ENCODE measurements around the gene GRK2. TPM values are rescaled to one million over a fixed set of nuclear protein-coding genes. Genes with fewer than 3 reads are reported as not detected.
"Not testable (repeated sequence)": the region's sequence is repeated elsewhere in the genome, so short reads cannot be mapped to it uniquely, and the experiment has no call there.

GRK2 gene
- polyA plus RNA-seq (2012; ENCODE audit: low read depth, missing spikeins): 101 TPM

- DNase-seq (ENCODE audit: insufficient read length, low spot score): no peak
- TF ChIP-seq POLR2AphosphoS5 (IDR thresholded peaks at IDR 0.05; ENCODE audit: low read depth, low read length) (no peak), PAX5 (IDR thresholded peaks at IDR 0.05; ENCODE audit: insufficient read depth, low read length, severe bottlenecking) (no peak), TAF1 (IDR thresholded peaks at IDR 0.05; ENCODE audit: low read depth, low read length) (no peak), POU2F2 (IDR thresholded peaks at IDR 0.05; ENCODE audit: low read depth, low read length) (no peak), POLR2A (IDR thresholded peaks at IDR 0.05; ENCODE audit: low read depth, low read length) (no peak), SPI1 (IDR thresholded peaks at IDR 0.05; ENCODE audit: low read depth, low read length) (no peak)
- FAIRE-seq: no peak
These were observed at the start of gene GRK2 for GRCh38 chr11:67266449-67267187. GRK2 (plus strand) TSS chr11:67266473; CDS start chr11:67266700, 227 bp downstream.

- DNase-seq (ENCODE audit: insufficient read length, low spot score) (no peak), FAIRE-seq (no peak)
- no peak for TF ChIP-seq SPI1 (IDR thresholded peaks at IDR 0.05; ENCODE audit: low read depth, low read length)
- no peak for TF ChIP-seq TAF1 (IDR thresholded peaks at IDR 0.05; ENCODE audit: low read depth, low read length)
- TF ChIP-seq POLR2AphosphoS5 (IDR thresholded peaks at IDR 0.05; ENCODE audit: low read depth, low read length): no peak
These were observed 38.5 kb upstream of the GRK2 start for GRCh38 chr11:67227726-67228125.

- DNase-seq (ENCODE audit: insufficient read length, low spot score) (no peak), FAIRE-seq (no peak)
These were observed 35.9 kb upstream of the GRK2 start for GRCh38 chr11:67230406-67230805.

GRCh38 chr11:67230886-67231285 lies 35.4 kb upstream of the GRK2 start:
- FAIRE-seq: no peak
- TF ChIP-seq POLR2A (IDR thresholded peaks at IDR 0.05; ENCODE audit: low read depth, low read length): no peak
- no peak for TF ChIP-seq SPI1 (IDR thresholded peaks at IDR 0.05; ENCODE audit: low read depth, low read length)
- TF ChIP-seq TAF1 (IDR thresholded peaks at IDR 0.05; ENCODE audit: low read depth, low read length): no peak
- TF ChIP-seq POLR2AphosphoS5 (IDR thresholded peaks at IDR 0.05; ENCODE audit: low read depth, low read length): no peak
- no peak for TF ChIP-seq PAX5 (IDR thresholded peaks at IDR 0.05; ENCODE audit: insufficient read depth, low read length, severe bottlenecking)
- TF ChIP-seq POU2F2 (IDR thresholded peaks at IDR 0.05; ENCODE audit: low read depth, low read length): no peak
- no peak for DNase-seq (ENCODE audit: insufficient read length, low spot score)

More at GRCh38 chr11:67230406-67230805, 35.9 kb upstream of the GRK2 start:
- no peak for TF ChIP-seq SPI1 (IDR thresholded peaks at IDR 0.05; ENCODE audit: low read depth, low read length)
- no peak for TF ChIP-seq POLR2A (IDR thresholded peaks at IDR 0.05; ENCODE audit: low read depth, low read length)
- no peak for TF ChIP-seq TAF1 (IDR thresholded peaks at IDR 0.05; ENCODE audit: low read depth, low read length)
- TF ChIP-seq POLR2AphosphoS5 (IDR thresholded peaks at IDR 0.05; ENCODE audit: low read depth, low read length): no peak
- TF ChIP-seq PAX5 (IDR thresholded peaks at IDR 0.05; ENCODE audit: insufficient read depth, low read length, severe bottlenecking): no peak
- no peak for TF ChIP-seq POU2F2 (IDR thresholded peaks at IDR 0.05; ENCODE audit: low read depth, low read length)

GRCh38 chr11:67233584-67234190 lies 32.6 kb upstream of the GRK2 start:
- no peak for FAIRE-seq

GRCh38 chr11:67234571-67234970 lies 31.7 kb upstream of the GRK2 start:
- not testable (repeated sequence) for DNase-seq (ENCODE audit: insufficient read length, low spot score); FAIRE-seq

More at GRCh38 chr11:67233584-67234190, 32.6 kb upstream of the GRK2 start:
- TF ChIP-seq POLR2AphosphoS5 (IDR thresholded peaks at IDR 0.05; ENCODE audit: low read depth, low read length): no peak
- TF ChIP-seq POLR2A (IDR thresholded peaks at IDR 0.05; ENCODE audit: low read depth, low read length): no peak
- no peak for TF ChIP-seq POU2F2 (IDR thresholded peaks at IDR 0.05; ENCODE audit: low read depth, low read length)
- TF ChIP-seq TAF1 (IDR thresholded peaks at IDR 0.05; ENCODE audit: low read depth, low read length): no peak
- no peak for TF ChIP-seq PAX5 (IDR thresholded peaks at IDR 0.05; ENCODE audit: insufficient read depth, low read length, severe bottlenecking)
- no peak for TF ChIP-seq SPI1 (IDR thresholded peaks at IDR 0.05; ENCODE audit: low read depth, low read length)
- DNase-seq (ENCODE audit: insufficient read length, low spot score): no peak

GRCh38 chr11:67237574-67237973 lies 28.7 kb upstream of the GRK2 start:
- FAIRE-seq: no peak
- DNase-seq (ENCODE audit: insufficient read length, low spot score): no peak
- no peak for TF ChIP-seq POLR2AphosphoS5 (IDR thresholded peaks at IDR 0.05; ENCODE audit: low read depth, low read length)
- TF ChIP-seq POLR2A (IDR thresholded peaks at IDR 0.05; ENCODE audit: low read depth, low read length): no peak
- no peak for TF ChIP-seq POU2F2 (IDR thresholded peaks at IDR 0.05; ENCODE audit: low read depth, low read length)
- no peak for TF ChIP-seq SPI1 (IDR thresholded peaks at IDR 0.05; ENCODE audit: low read depth, low read length)
- no peak for TF ChIP-seq PAX5 (IDR thresholded peaks at IDR 0.05; ENCODE audit: insufficient read depth, low read length, severe bottlenecking)
- no peak for TF ChIP-seq TAF1 (IDR thresholded peaks at IDR 0.05; ENCODE audit: low read depth, low read length)

GRCh38 chr11:67238894-67239782 lies 27.1 kb upstream of the GRK2 start:
- TF ChIP-seq POU2F2 (IDR thresholded peaks at IDR 0.05; ENCODE audit: low read depth, low read length) (no peak), TAF1 (IDR thresholded peaks at IDR 0.05; ENCODE audit: low read depth, low read length) (no peak), SPI1 (IDR thresholded peaks at IDR 0.05; ENCODE audit: low read depth, low read length) (no peak), POLR2AphosphoS5 (IDR thresholded peaks at IDR 0.05; ENCODE audit: low read depth, low read length) (no peak), PAX5 (IDR thresholded peaks at IDR 0.05; ENCODE audit: insufficient read depth, low read length, severe bottlenecking) (no peak), POLR2A (IDR thresholded peaks at IDR 0.05; ENCODE audit: low read depth, low read length) (no peak)
- peak; percentile 23 for FAIRE-seq

More at GRCh38 chr11:67238894-67239782, 27.1 kb upstream of the GRK2 start:
- no peak for DNase-seq (ENCODE audit: insufficient read length, low spot score)
